HEK293 (cell line): ENCODE results near the gene COL8A1.

ENCODE experiments used
- CTCF ChIA-PET: fragments of 350-600 bp; formaldehyde crosslinking; extraction: SDS; loops from one replicate; lab custom pipeline; 2021; ENCODE audit warnings: antibody characterized with exemption; lab: Yijun Ruan, JAX
- POLR2A ChIA-PET: fragments of 300-600 bp; formaldehyde crosslinking; extraction: SDS; loops from one replicate; lab custom pipeline; 2020; ENCODE audit warnings: antibody characterized with exemption, inconsistent platforms; lab: Yijun Ruan, JAX
- H3K27ac ChIP-seq: fragments of 200-500 bp; sonication (Bioruptor generic); 2 replicates; pipeline ENCODE4 v1.5.1; 2014; ENCODE audit warnings: low read depth, low read length, control low read depth, inconsistent platforms; ENCODE audit errors: extremely low read depth
- H3K36me3 ChIP-seq, 2 experiments: fragments of 200-500 bp in 1 of 2; sonication (Bioruptor generic) in 1 of 2; 1 replicate in 1 of 2; 2 replicates in 1 of 2; pipeline ENCODE4 v1.5.1; 2014 to 2017; ENCODE audit warnings: inconsistent platforms in 2 of 2, low read length in 2 of 2; ENCODE audit not compliant: control insufficient read depth in 2 of 2, insufficient read depth in 1 of 2
- H3K4me1 ChIP-seq: fragments of 200-500 bp; sonication (Bioruptor generic); 2 replicates; pipeline ENCODE4 v1.5.1; 2014; ENCODE audit warnings: mild to moderate bottlenecking, low read length, inconsistent platforms; ENCODE audit not compliant: control insufficient read depth, insufficient read depth
- H3K4me3 ChIP-seq: 2 replicates; pipeline ENCODE4 v1.5.1; 2011; ENCODE audit warnings: low read depth, mild to moderate bottlenecking, control low read depth, low read length, moderate library complexity
- H3K9me3 ChIP-seq: fragments of 200-500 bp; sonication (Bioruptor generic); 2 replicates; pipeline ENCODE4 v1.5.1; 2014; ENCODE audit warnings: low read depth, low read length, inconsistent platforms; ENCODE audit not compliant: control insufficient read depth, insufficient read depth
- CTCF ChIP-seq: fragments of 450-650 bp; formaldehyde crosslinking; IDR thresholded peaks from 2 replicates; pipeline ENCODE4 v1.5.1; 2016; ENCODE audit warnings: missing biosample characterization, missing genetic modification characterization
- GFI1B ChIP-seq: fragments of 450-650 bp; formaldehyde crosslinking; IDR thresholded peaks from 2 replicates; pipeline ENCODE4 v1.5.1; 2016; ENCODE audit warnings: missing biosample characterization, missing genetic modification characterization
- GLIS1 ChIP-seq: fragments of 450-650 bp; formaldehyde crosslinking; IDR thresholded peaks from 2 replicates; pipeline ENCODE4 v1.5.1; 2016; ENCODE audit warnings: missing biosample characterization, missing genetic modification characterization
- HOXA7 ChIP-seq: sonication (generic); formaldehyde crosslinking; IDR thresholded peaks from 2 replicates; pipeline ENCODE4 v1.8.1; 2022; ENCODE audit warnings: missing genetic modification reagents, borderline replicate concordance
- MZF1 ChIP-seq: fragments of 450-650 bp; formaldehyde crosslinking; IDR thresholded peaks from 2 replicates; pipeline ENCODE4 v1.5.1; 2017; ENCODE audit warnings: missing biosample characterization, missing genetic modification characterization, borderline replicate concordance
- ZFHX2 ChIP-seq: fragments of 450-650 bp; formaldehyde crosslinking; conservative IDR thresholded peaks from 2 replicates; pipeline ENCODE4 v1.5.1; 2016; ENCODE audit warnings: missing biosample characterization, missing genetic modification characterization
- ZNF169 ChIP-seq: fragments of 450-650 bp; formaldehyde crosslinking; IDR thresholded peaks from 2 replicates; pipeline ENCODE4 v1.5.1; 2016; ENCODE audit warnings: missing biosample characterization, missing genetic modification characterization
- ZNF184 ChIP-seq: fragments of 450-650 bp; IDR thresholded peaks from 2 replicates; pipeline ENCODE4 v1.5.1; 2018; ENCODE audit warnings: missing biosample characterization, mild to moderate bottlenecking, missing genetic modification characterization
- ZNF19 ChIP-seq: fragments of 450-650 bp; formaldehyde crosslinking; IDR thresholded peaks from 2 replicates; pipeline ENCODE4; 2016; ENCODE audit warnings: missing biosample characterization, missing genetic modification characterization, low read depth
- ZNF223 ChIP-seq: fragments of 450-650 bp; formaldehyde crosslinking; IDR thresholded peaks from 2 replicates; pipeline ENCODE4 v1.5.1; 2016; ENCODE audit warnings: missing biosample characterization, missing genetic modification characterization
- ZNF324 ChIP-seq: fragments of 450-650 bp; formaldehyde crosslinking; IDR thresholded peaks from 2 replicates; pipeline ENCODE4 v1.5.1; 2016; ENCODE audit warnings: missing biosample characterization, missing genetic modification characterization
- ZNF398 ChIP-seq: fragments of 450-650 bp; formaldehyde crosslinking; IDR thresholded peaks from 2 replicates; pipeline ENCODE4 v1.5.1; 2017; ENCODE audit warnings: missing biosample characterization, missing genetic modification characterization
- ZNF404 ChIP-seq: fragments of 450-650 bp; formaldehyde crosslinking; IDR thresholded peaks from 2 replicates; pipeline ENCODE4 v1.5.1; 2017; ENCODE audit warnings: missing biosample characterization, missing genetic modification characterization
- ZNF473 ChIP-seq: fragments of 450-650 bp; formaldehyde crosslinking; IDR thresholded peaks from 2 replicates; pipeline ENCODE4 v1.5.1; 2017; ENCODE audit warnings: missing biosample characterization, missing genetic modification characterization
- ZNF548 ChIP-seq: fragments of 450-650 bp; formaldehyde crosslinking; IDR thresholded peaks from 2 replicates; pipeline ENCODE4 v1.5.1; 2016; ENCODE audit warnings: missing biosample characterization, missing genetic modification characterization
- ZNF549 ChIP-seq: fragments of 450-650 bp; IDR thresholded peaks from 2 replicates; pipeline ENCODE4 v1.5.1; 2018; ENCODE audit warnings: missing biosample characterization, missing genetic modification characterization, mild to moderate bottlenecking, inconsistent platforms, moderate library complexity
- ZNF585B ChIP-seq: fragments of 450-650 bp; formaldehyde crosslinking; IDR thresholded peaks from 2 replicates; pipeline ENCODE4 v1.5.1; 2016; ENCODE audit warnings: missing biosample characterization, missing genetic modification characterization
- ZNF654 ChIP-seq: fragments of 450-650 bp; formaldehyde crosslinking; IDR thresholded peaks from 2 replicates; pipeline ENCODE4 v1.5.1; 2016; ENCODE audit warnings: low read depth, missing biosample characterization, missing genetic modification characterization
- ZNF664 ChIP-seq: fragments of 450-650 bp; formaldehyde crosslinking; IDR thresholded peaks from 2 replicates; pipeline ENCODE4 v1.5.1; 2016; ENCODE audit warnings: missing biosample characterization, missing genetic modification characterization
- ZNF791 ChIP-seq: fragments of 450-650 bp; formaldehyde crosslinking; IDR thresholded peaks from 2 replicates; pipeline ENCODE4 v1.5.1; 2016; ENCODE audit warnings: missing biosample characterization, missing genetic modification characterization
- ZSCAN4 ChIP-seq: fragments of 450-650 bp; formaldehyde crosslinking; IDR thresholded peaks from 2 replicates; pipeline ENCODE4 v1.5.1; 2017; ENCODE audit warnings: missing biosample characterization, missing genetic modification characterization

Gene COL8A1

GRCh38 chr3:99645277-99646106 is 7.1 kb downstream of the COL8A1 start:
- POLR2A ChIA-PET = no interaction called here
- H3K27ac ChIP-seq = no peak overlapping the region
- TF ChIP-seq ZNF548 = no peak
- no peak for TF ChIP-seq ZNF169 (tag by site-specific recombination)
- peak; percentile 47 for TF ChIP-seq ZNF654 (tag by site-specific recombination)
- peak; percentile 25; the same call in 1 of the 2 replicates for TF ChIP-seq MZF1 (tag by site-specific recombination)
- TF ChIP-seq ZNF473 = no peak
- no peak for TF ChIP-seq ZNF549 (tag by site-specific recombination)
- TF ChIP-seq ZNF184 (tag by site-specific recombination) = no peak
- TF ChIP-seq CTCF (tag by site-specific recombination) = peak; percentile 36; the same call in 1 of the 2 replicates
- TF ChIP-seq, all 188 proteins: peak for 3

GRCh38 chr3:99646107-99646435 is 7.7 kb downstream of the COL8A1 start:
- no peak overlapping the region for H3K27ac ChIP-seq

More at GRCh38 chr3:99645277-99646106, 7.1 kb downstream of the COL8A1 start:
- Histone ChIP-seq H3K4me1 (no peaks in the 10 kb centered on the region), H3K36me3 (no peaks in the 10 kb centered on the region), H3K4me3 (no peak overlapping the region), H3K9me3 (no peaks in the 10 kb centered on the region)
- CTCF ChIA-PET = interaction anchor here (0.6 to 2.6 kb wide), 14 partner anchors 9 to 770 kb away, joined by 3 to 13 read pairs (median 4); no protein-coding TSS in a partner anchor

More at GRCh38 chr3:99646107-99646435, 7.7 kb downstream of the COL8A1 start:
- TF ChIP-seq ZNF223 (tag by site-specific recombination) = no peak
- no peak for TF ChIP-seq ZFHX2
- no peak for TF ChIP-seq GLIS1 (tag by site-specific recombination)
- TF ChIP-seq ZNF404 (tag by site-specific recombination) = no peak
- no peak for TF ChIP-seq HOXA7 (CRISPR knock-in tag)
- TF ChIP-seq ZNF664 (tag by site-specific recombination) = no peak
- no peak for TF ChIP-seq ZNF398
- TF ChIP-seq ZNF19 = no peak
- TF ChIP-seq ZNF791 (tag by site-specific recombination) = no peak
- TF ChIP-seq ZSCAN4 (tag by site-specific recombination) = no peak
- no peak for TF ChIP-seq ZNF585B (tag by site-specific recombination)
- TF ChIP-seq ZNF324 (tag by site-specific recombination) = no peak
- TF ChIP-seq GFI1B (tag by site-specific recombination) = no peak
- H3K36me3 ChIP-seq = no peaks in the 10 kb centered on the region
- ChIA-PET CTCF (interaction anchor here (0.6 to 2.6 kb wide), 7 partner anchors 38 to 769 kb away, joined by 3 to 9 read pairs (median 3); no protein-coding TSS in a partner anchor), POLR2A (no interaction called here)
- no peaks in the 10 kb centered on the region for H3K4me1 ChIP-seq
- H3K9me3 ChIP-seq = no peaks in the 10 kb centered on the region
- H3K4me3 ChIP-seq = no peak overlapping the region
